HG03575 (cell line): ENCODE measurements around the gene CFAP53.
"Not testable (repeated sequence)": the region's sequence is repeated elsewhere in the genome, so short reads cannot be mapped to it uniquely, and the experiment has no call there.

Experiments used
- ATAC-seq: cut with Tn5 transposase; IDR thresholded peaks from one replicate; pipeline ENCODE4 v1.9.1; 2021; ENCODE audit not compliant: unreplicated experiment, insufficient number of reproducible peaks, low FRiP score; ENCODE audit errors: extremely low read depth

CFAP53 gene

GRCh38 chr18:50275503-50276036 lies 9.3 kb upstream of the CFAP53 start:
- ATAC-seq = no peak

GRCh38 chr18:50274941-50275340 lies 8.6 kb upstream of the CFAP53 start:
- no peak for ATAC-seq

GRCh38 chr18:50274044-50274442 lies 7.7 kb upstream of the CFAP53 start:
- ATAC-seq = no peak

GRCh38 chr18:50273203-50274043 lies 7.1 kb upstream of the CFAP53 start:
- no peak for ATAC-seq

- no peak for ATAC-seq
Measured at GRCh38 chr18:50272568-50272967, 6.3 kb upstream of the CFAP53 start.

GRCh38 chr18:50268022-50268747 lies 1.9 kb upstream of the CFAP53 start:
- ATAC-seq = peak; percentile 44

GRCh38 chr18:50262977-50263376 lies 3.3 kb downstream of the CFAP53 start:
- ATAC-seq = no peak

GRCh38 chr18:50250935-50251334 lies 15.4 kb downstream of the CFAP53 start:
- no peak for ATAC-seq

GRCh38 chr18:50249576-50249975 lies 16.7 kb downstream of the CFAP53 start:
- no peak for ATAC-seq

GRCh38 chr18:50247561-50247960 lies 18.7 kb downstream of the CFAP53 start:
- ATAC-seq = no peak

- not testable (repeated sequence) for ATAC-seq
Measured at GRCh38 chr18:50241768-50242167, 24.5 kb downstream of the CFAP53 start.

- no peak for ATAC-seq
Measured at GRCh38 chr18:50240080-50240563, 26.2 kb downstream of the CFAP53 start.

GRCh38 chr18:50232419-50232818 lies 33.9 kb downstream of the CFAP53 start:
- ATAC-seq = no peak

GRCh38 chr18:50231621-50232020 lies 34.7 kb downstream of the CFAP53 start:
- no peak for ATAC-seq

- ATAC-seq = not testable (repeated sequence)
Measured at GRCh38 chr18:50220249-50220648, 46.0 kb downstream of the CFAP53 start.

GRCh38 chr18:50218432-50219197 lies 47.7 kb downstream of the CFAP53 start:
- no peak for ATAC-seq

GRCh38 chr18:50209311-50209710 lies 57.0 kb downstream of the CFAP53 start:
- no peak for ATAC-seq

- no peak for ATAC-seq
Measured at GRCh38 chr18:50207722-50208121, 58.6 kb downstream of the CFAP53 start.
